ENCODE data around the gene SOX13.

Gene SOX13

DNA sequence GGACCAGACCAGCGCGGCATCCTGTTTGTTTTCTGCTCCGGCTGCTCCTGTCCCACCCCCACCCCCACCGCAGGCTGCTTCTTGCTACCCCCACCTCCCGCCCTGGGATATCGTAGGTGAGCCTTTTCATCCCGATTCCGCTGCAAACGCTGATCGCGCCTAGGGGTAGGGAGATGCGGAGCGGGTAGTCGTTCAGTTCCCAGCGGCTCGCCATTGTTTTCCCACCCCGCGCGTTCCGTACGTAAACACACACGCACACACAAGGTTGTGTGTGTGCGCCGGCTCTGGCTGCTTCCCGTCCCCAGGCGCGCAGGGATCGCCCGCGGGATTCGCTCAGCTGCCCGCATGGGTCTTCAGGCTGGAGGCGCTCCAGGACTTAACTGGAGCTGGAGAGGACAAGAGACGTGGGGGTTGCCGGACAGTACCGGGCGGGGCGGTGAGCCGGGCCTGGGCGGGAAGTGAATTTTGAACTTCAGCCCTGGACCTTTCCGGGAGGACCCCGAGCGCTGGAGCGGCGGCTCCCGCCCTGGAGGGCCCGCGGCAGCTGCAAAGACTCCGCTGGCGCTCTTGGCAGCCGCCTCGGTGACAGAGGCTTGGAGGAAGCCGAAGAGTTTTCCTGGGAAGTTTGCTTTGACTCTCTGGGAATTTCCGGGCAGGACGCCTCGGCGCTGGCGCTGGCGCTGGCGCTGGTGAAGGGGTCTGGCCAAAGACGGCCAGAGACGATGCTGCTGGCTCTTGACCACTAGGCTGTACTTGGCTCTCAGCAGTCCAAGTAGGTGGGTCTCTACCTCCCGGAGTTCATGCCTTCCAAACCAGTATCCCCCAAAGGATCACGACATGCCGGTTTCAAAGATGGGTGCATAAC, 1.6 kb downstream of the SOX13 start:
- no peak for DNase-seq (ENCODE audit: low read depth)
- H3K4me3 ChIP-seq (ENCODE audit: low read depth, low read length), result peak overlapping the region; percentile 89
- TF ChIP-seq, protein P1, sequence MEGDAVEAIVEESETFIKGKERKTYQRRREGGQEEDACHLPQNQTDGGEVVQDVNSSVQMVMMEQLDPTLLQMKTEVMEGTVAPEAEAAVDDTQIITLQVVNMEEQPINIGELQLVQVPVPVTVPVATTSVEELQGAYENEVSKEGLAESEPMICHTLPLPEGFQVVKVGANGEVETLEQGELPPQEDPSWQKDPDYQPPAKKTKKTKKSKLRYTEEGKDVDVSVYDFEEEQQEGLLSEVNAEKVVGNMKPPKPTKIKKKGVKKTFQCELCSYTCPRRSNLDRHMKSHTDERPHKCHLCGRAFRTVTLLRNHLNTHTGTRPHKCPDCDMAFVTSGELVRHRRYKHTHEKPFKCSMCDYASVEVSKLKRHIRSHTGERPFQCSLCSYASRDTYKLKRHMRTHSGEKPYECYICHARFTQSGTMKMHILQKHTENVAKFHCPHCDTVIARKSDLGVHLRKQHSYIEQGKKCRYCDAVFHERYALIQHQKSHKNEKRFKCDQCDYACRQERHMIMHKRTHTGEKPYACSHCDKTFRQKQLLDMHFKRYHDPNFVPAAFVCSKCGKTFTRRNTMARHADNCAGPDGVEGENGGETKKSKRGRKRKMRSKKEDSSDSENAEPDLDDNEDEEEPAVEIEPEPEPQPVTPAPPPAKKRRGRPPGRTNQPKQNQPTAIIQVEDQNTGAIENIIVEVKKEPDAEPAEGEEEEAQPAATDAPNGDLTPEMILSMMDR (IDR thresholded peaks at IDR 0.05; ENCODE audit: control insufficient read depth, extremely low read depth, insufficient read depth), result no peak

DNA sequence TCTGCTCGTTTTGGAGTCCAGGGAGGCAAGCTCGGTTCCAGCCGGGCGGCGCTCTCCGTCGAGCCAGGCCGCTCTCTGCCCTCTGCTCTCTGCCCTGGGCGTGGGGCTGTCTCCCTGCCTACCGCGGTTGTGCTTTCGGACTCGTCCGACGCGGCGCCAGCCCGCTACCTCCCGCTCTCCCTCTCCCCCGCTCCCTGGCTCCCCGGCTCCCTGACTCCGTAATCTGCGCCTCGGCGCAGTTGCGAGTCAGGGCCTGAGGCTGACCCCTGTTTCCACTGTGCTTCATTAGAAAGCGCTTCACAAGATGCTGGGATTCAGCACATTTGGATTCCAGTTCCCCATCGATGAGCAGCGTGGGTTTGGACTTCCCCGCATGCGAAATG, 2.2 kb downstream of the SOX13 start:
- DNase-seq (ENCODE audit: low read depth), result no peak
- H3K4me3 ChIP-seq (ENCODE audit: low read depth, low read length), result peak overlapping the region; percentile 89
- TF ChIP-seq, protein P1 (IDR thresholded peaks at IDR 0.05; ENCODE audit: control insufficient read depth, extremely low read depth, insufficient read depth), result no peak

DNA sequence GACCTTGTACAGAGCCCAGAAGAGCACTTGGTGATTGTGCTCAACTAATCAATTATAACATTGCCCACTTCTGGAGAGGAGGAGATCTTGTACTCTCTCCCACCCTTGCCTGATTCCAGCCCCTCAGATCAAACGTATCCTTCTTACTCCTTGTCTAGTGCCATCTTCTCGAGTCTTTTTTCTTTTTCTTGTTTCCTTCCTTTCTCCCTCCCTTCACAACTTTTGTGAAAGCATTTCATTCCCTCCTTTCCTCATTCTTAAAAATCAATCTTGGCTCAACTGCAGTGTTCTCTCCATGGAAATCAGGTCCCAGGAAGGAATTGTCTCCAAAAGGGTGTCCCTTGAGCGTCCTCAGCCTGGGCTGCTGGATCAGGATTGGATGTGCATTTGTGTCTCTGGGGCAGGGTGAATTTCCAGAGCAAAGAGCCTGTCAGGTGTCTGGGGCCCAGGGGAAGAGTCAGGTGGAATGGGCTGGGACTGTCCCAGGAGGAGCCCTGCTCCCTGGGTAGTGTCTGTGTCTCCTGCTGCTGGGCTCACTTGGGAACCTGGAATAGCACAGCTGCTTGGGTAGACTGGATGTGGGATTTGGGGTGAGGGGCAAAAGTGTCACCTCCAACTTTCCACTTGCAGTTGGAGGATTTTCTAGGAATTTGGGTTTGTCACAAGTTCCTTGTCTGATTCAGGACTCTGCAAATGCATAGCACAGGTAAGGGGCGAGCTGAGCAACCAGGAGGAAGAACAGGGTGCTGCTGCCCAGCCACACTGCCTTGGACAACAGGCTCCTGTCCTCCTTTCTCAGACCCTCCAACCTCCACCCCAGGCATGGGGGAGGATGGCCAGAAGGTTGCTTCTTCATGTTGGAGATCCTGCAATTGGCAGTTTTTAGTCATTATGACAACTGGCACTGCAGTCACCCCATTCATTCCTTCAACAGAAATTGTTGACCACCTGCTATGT, 3.3 kb downstream of the SOX13 start:
- TF ChIP-seq, protein P1 (IDR thresholded peaks at IDR 0.05; ENCODE audit: control insufficient read depth, extremely low read depth, insufficient read depth), result no peak
- no peak overlapping the region for H3K4me3 ChIP-seq (ENCODE audit: low read depth, low read length)
- DNase-seq (ENCODE audit: low read depth), result no peak

DNA sequence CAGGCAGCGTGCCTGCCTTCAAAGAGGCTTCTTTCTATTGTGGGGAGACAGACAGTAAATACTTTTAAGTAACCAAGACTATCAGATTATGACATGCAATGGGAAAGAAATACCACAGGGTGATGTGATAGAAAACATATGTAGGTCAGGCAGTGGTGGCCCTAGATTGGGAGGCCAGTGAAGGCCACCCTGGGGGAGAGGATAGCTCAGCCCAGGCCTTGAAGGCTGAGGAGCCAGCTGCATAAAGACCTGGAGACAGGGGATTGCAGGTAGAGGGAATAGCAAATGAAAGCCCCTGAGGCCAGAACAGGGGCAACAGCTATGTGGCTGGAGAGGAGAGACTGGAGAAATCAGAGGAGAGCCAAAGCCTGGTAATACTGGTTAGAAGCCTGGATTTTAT, 4.0 kb downstream of the SOX13 start:
- DNase-seq (ENCODE audit: low read depth), result no peak
- TF ChIP-seq, protein P1 (IDR thresholded peaks at IDR 0.05; ENCODE audit: control insufficient read depth, extremely low read depth, insufficient read depth), result no peak
- H3K4me3 ChIP-seq (ENCODE audit: low read depth, low read length), result no peak overlapping the region

DNA sequence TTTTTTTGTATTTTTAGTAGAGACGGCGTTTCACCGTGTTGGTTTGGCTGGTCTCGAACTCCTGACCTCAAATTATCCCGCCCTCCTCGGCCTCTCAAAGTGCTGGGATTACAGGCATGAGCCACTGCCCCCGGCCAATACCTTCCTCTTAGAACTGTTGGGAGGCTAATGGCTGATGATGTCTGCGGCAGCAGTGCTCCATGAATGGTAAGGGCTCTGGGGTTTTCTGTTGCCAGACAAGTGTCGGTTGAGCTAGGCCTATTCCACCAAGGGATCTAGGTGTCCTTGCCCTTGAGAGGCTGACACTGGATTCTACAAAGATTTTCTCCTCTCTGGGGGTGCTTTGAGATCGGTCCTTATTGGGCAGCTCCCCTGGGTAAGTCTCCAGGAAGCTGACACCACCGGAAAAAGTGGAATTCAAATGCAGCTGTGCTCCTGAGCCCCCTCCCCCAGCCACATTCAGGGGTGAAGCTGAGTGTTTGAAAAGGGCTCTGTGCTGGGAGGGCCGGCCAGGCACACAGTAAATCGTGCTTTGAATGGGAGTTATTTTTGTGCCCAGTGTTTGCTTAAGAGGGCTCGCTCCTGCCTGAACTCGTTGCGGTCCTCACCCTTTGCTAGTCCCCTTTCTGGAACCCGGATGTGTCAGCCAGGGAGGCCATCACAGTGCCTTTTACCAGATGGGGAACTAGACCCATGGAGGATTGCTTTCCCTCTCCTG, 5.2 kb downstream of the SOX13 start:
- H3K4me3 ChIP-seq (ENCODE audit: low read depth, low read length), result no peak overlapping the region
- DNase-seq (ENCODE audit: low read depth), result no peak
- TF ChIP-seq, protein P1 (IDR thresholded peaks at IDR 0.05; ENCODE audit: control insufficient read depth, extremely low read depth, insufficient read depth), result no peak

DNA sequence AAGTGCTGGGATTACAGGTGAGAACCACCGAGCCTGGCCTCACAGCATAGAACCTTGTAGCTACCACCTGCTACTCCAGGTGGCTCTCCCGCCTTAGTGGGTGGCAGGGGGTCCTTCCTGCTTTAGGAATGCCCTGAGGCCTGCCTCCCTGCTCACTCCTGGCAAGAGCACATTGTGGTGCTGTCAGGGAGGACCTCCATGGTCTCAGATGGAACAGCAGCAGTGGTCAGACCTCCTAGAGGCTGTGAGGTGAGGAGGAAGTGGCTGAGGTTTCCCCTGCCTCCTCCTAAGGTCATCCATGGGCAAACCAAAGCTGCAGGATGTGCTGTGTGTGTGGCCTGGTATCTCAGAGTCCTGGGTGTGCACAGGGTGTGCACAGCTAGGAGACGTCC, 6.7 kb downstream of the SOX13 start:
- DNase-seq (ENCODE audit: low read depth), result no peak
- TF ChIP-seq, protein P1 (IDR thresholded peaks at IDR 0.05; ENCODE audit: control insufficient read depth, extremely low read depth, insufficient read depth), result no peak
- H3K4me3 ChIP-seq (ENCODE audit: low read depth, low read length), result no peak overlapping the region
